ENCODE data around the gene HDGFL2. TPM values are rescaled to one million over a fixed set of nuclear protein-coding genes. Genes with fewer than 3 reads are reported as not detected.

Gene HDGFL2
- total and polyA plus RNA-seq, 2 of the 8 experiments (the other 6 are each of a cell fraction or from before 2014, with no cell fraction given), result 31.1 to 106 TPM

DNA sequence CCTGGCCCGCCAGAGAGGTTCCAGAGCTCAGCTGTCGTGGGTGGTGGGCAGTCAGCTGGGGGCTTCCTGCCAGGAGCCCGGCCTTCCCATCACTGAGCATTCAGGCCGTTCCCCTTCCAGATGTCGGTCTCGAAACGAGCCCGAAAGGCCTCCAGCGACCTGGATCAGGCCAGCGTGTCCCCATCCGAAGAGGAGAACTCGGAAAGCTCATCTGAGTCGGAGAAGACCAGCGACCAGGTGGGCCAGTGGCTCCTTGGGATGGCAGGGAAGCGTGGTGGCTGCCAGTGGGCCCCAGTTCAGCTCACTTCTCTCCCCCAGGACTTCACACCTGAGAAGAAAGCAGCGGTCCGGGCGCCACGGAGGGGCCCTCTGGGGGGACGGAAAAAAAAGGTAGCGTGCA is 19.3 kb downstream of the HDGFL2 start (continued):
- TF ChIP-seq CHD7 (IDR thresholded peaks at IDR 0.05; ENCODE audit: insufficient replicate concordance, low read length) (no peak), NANOG (IDR thresholded peaks at IDR 0.05; ENCODE audit: insufficient read depth, low read depth, low read length, poor library complexity, severe bottlenecking) (no peak), RAD21 (IDR thresholded peaks at IDR 0.05 in 1 of 2, conservative IDR thresholded peaks at IDR 0.05 in 1 of 2; ENCODE audit: low read depth in 2 of 2, low read length in 2 of 2) (no peak), CREB1 (IDR thresholded peaks at IDR 0.05) (no peak), SRF (IDR thresholded peaks at IDR 0.05; ENCODE audit: low read depth, low read length) (no peak), SIN3A (conservative IDR thresholded peaks at IDR 0.05 in 1 of 2, IDR thresholded peaks at IDR 0.05 in 1 of 2; ENCODE audit: low read depth in 1 of 2, low read length in 2 of 2) (no peak), SAP30 (IDR thresholded peaks at IDR 0.05; ENCODE audit: insufficient read depth, insufficient replicate concordance, low read length) (no peak), SP1 (IDR thresholded peaks at IDR 0.05; ENCODE audit: low read depth, low read length) (no peak), CEBPB (IDR thresholded peaks at IDR 0.05; ENCODE audit: low read depth, low read length) (no peak), RFX5 (IDR thresholded peaks at IDR 0.05; ENCODE audit: borderline replicate concordance, low read depth, low read length) (no peak), GABPA (IDR thresholded peaks at IDR 0.05; ENCODE audit: borderline replicate concordance, insufficient read depth, low read length) (no peak)
